Hematopoietic multipotent progenitor cell treated with erythropoietin and hydrocortisone succinate and interleukin-3 and kit ligand, for 8 days (in vitro differentiated cells): ENCODE measurements around the gene ISG15.
"Not testable (repeated sequence)": the region's sequence is repeated elsewhere in the genome, so short reads cannot be mapped to it uniquely, and the experiment has no call there.

Source experiments
- DNase-seq: peaks from one replicate; pipeline ENCODE4 v3.0.0-alpha.2; 2015

Gene ISG15

DNA sequence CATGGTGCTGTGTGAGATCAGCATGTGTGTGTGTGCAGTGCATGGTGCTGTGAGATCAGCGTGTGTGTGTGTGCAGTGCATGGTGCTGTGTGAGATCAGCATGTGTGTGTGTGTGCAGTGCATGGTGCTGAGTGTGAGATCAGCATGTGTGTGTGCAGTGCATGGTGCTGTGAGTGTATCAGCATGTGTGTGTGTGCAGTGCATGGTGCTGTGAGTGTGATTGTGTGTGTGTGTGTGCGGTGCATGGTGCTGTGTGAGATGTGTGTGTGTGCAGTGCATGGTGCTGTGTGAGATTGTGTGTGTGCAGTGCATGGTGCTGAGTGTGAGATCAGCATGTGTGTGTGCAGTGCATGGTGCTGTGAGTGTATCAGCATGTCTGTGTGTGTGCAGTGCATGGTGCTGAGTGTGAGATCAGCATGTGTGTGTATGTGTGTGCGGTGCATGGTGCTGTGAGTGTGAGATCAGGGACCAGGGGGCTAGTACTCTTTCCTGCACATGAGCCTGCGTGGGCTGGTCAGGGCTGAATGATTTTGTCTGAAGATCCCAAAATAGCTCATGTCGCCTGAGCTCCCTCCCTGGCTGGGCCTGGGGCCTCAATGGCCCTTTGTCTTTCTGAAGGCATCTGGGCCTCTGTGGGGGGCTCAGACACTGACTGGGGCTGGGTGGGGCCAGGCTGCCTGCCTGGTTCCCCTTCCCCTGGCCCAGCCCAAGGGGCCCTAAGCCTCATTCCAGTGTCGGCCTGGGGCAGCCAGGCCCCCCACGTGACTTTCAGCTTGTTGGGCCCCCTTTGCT, 17.8 kb downstream of the ISG15 start:
- not testable (repeated sequence) for DNase-seq

DNA sequence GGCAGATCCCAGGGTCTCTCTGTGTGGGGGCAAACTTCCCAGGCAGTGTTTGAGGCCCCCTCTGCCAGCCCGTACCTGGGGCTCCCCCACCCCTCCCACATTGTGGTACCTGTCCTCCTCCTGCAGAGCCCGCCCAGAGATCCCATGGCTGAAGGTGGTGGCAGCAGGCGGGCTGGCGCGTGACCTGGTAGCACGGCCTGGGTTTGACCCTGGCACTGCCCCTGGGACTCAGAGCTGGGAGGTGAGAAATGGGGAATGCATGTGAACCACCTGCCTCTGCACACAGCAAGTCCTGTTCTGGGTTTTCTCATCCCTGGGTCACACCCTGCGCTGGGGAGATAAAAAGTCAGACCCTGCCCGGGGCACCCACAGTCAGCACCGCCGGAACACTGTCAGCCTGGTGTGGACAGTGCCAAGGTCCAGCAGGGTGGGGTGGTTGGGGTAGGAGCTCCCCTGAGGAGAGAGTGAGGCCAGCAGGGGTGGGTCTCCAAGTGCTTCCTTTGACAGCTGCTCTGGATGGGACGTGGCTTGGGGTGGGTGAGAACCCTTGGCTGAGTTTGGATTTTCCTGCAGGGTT, 18.4 kb downstream of the ISG15 start:
- no peak for DNase-seq

DNA sequence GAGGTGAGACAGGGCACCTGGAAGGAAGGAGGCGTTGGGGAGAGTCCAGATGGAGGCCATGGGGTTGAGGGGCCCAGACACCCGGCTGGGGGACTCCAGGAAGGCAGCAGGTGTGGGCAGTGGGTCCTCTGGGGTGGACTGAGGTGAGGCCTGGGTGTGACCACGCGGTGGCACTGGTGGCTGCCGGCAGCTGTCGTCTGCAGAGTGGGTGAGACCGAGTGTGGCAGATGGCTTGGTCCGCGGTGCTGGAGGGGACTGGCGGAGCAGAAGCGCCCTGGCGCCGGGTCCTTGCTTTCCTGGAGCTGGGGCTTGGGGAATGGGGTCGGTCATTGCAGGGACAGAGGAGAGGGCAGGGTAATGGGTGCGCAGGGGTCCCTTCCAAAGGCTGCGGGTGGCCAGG, 19.1 kb downstream of the ISG15 start:
- peak; percentile 11 for DNase-seq

GRCh38 chr1:1033009-1033587, 19.8 kb downstream of the ISG15 start:
- peak; percentile 72 for DNase-seq

DNA sequence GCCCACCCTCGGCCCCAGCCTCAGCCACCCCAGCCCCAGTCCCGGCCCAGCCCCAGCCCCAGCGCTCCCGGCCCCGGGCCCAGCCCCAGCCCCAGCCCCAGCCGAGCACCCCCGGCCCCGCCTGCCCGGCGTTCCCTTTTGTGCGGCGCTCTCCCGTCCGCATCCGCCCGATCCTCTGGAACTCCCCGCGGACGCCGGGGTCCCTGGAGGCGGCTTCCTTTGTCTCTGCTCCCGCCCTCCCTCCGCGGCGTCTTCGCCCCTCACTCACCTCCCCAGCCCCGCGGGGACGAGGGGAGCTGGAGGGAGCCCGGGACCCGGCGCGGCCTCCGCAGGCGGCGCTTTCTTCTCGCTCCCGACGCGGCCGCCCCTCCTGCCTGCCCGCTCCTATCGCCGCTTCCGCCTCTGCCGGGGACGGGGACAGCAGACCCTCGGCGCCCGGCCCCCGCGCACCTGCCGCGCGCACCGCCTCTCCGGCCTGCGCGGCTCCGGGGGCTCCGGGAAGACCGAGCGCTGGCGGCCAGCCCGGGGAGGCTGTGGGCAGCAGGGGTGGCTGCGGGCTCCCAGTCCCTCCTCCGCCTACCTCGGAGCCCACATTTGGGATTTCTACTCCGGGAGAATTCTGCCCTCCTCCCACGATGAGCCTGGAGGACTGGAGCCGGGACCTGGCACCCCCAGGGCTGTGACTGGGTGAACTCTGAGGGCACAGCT, 20.6 kb downstream of the ISG15 start:
- no peak for DNase-seq

DNA sequence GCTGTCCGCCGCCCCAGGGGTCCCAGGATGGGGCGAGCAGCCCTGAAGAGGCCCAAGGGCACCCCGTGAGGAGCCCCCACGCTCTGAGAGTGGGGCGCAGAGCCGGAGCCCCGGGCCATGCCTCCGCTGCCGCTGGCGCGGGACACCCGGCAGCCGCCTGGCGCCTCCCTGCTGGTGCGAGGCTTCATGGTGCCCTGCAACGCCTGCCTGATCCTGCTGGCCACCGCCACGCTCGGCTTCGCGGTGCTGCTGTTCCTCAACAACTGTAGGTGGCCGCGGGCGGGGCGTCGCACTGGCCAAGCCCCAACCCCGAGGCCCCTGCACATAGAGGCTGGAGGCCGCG, 21.1 kb downstream of the ISG15 start:
- no peak for DNase-seq

- DNase-seq = no peak
Measured at GRCh38 chr1:1035291-1035943, 22.1 kb downstream of the ISG15 start.

- no peak for DNase-seq
Measured at GRCh38 chr1:1037366-1038327, 24.4 kb downstream of the ISG15 start.

GRCh38 chr1:1038694-1039093, 25.4 kb downstream of the ISG15 start:
- no peak for DNase-seq

- DNase-seq = no peak
Measured at GRCh38 chr1:1039145-1039910, 26.0 kb downstream of the ISG15 start.

DNA sequence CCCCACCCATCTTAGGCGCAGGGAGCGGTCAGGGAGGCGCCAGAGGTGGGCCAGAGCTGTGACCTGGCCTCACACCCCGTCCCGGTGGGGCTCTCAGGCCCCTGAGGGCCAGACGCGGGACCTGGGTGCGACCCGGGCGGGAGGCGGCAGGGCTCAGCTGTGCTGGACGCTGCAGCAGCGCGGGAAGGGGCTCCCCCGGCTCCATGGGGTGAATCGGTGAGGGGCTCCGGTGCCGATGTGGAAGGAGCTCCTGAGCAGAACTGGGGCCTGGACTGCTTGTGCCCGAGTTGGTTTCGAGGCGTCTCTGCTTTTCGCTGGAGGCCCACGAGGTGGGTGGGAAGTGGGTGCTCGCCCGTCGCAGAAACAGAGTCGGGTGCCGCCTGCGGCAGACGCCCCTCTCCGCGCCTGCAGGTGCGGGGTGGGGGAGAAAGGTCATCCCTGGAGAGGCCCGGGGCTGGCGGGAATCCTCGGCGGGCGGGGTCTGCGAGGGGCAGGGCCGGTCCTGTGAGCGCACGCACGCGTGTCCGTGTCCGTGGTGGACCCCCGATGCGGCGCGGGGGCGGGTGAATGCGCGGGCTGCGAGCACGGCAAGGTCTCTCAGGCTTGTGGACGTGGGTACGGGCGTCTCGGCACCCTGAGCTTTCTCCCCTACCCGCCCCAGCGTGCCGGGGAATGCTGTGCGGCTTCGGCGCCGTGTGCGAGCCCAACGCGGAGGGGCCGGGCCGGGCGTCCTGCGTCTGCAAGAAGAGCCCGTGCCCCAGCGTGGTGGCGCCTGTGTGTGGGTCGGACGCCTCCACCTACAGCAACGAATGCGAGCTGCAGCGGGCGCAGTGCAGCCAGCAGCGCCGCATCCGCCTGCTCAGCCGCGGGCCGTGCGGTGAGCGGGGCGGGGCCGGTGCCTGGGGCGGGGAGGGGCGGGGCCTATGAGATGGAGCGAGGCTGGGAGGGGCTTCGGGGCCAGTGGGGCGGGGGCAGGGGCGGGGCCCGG, 27.0 kb downstream of the ISG15 start:
- DNase-seq = peak; percentile 60

DNA sequence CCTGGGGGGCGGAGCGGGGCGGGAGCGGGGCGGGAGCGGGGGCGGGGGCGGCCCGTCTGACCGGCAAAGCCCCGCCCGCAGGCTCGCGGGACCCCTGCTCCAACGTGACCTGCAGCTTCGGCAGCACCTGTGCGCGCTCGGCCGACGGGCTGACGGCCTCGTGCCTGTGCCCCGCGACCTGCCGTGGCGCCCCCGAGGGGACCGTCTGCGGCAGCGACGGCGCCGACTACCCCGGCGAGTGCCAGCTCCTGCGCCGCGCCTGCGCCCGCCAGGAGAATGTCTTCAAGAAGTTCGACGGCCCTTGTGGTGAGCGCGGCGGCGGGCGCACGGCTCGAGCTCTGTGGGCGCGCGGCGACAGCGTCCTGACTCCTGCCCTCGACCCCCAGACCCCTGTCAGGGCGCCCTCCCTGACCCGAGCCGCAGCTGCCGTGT, 27.8 kb downstream of the ISG15 start:
- no peak for DNase-seq

- DNase-seq = no peak
Measured at GRCh38 chr1:1041873-1042272, 28.6 kb downstream of the ISG15 start.

GRCh38 chr1:1042835-1043234, 29.5 kb downstream of the ISG15 start:
- no peak for DNase-seq

DNA sequence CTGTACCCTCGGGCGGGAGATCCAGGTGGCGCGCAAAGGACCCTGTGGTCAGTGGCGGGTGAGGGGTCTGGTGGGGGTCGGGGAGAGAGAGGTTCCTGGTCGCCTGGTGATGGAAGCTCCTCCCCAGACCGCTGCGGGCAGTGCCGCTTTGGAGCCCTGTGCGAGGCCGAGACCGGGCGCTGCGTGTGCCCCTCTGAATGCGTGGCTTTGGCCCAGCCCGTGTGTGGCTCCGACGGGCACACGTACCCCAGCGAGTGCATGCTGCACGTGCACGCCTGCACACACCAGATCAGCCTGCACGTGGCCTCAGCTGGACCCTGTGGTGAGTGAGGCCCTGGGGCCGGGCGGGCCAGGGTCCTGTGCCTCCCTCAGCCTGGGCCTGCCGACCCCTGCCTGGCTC, 30.1 kb downstream of the ISG15 start:
- DNase-seq = no peak

- DNase-seq = no peak
Measured at GRCh38 chr1:1043921-1044320, 30.6 kb downstream of the ISG15 start.

DNA sequence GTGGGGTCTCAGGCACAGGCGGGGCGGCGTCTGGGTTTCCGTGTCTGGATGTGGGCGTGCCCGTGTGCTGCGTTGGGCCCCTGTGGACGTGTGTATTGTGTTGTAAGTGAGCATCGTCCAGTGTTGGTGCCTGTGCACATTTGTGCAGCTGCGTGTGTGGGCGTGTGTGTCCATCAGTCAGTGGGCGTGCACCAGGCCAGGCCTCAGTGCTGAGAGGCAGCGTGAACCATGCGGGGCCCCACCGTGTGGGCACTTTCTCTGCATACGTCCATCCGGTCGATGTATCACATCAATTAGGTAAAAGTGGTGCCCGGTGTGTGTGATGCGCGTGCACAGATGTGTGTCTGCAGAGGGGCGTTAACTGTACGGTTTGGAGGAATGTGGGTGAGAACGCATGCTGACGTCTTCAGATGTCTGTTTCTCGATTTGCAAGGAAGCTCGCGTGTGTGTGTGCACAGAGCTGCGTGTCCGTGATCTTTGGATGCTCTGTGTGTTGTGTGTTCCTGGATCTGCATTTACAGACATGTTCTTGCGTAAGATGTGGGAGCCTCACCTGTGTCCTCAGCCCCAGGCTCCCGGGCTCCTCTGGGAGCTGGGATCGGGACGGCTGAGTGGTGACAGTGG, 31.3 kb downstream of the ISG15 start:
- DNase-seq = no peak

GRCh38 chr1:1045129-1045528, 31.8 kb downstream of the ISG15 start:
- DNase-seq = no peak

- DNase-seq = no peak
Measured at GRCh38 chr1:1046243-1046642, 32.9 kb downstream of the ISG15 start.

DNA sequence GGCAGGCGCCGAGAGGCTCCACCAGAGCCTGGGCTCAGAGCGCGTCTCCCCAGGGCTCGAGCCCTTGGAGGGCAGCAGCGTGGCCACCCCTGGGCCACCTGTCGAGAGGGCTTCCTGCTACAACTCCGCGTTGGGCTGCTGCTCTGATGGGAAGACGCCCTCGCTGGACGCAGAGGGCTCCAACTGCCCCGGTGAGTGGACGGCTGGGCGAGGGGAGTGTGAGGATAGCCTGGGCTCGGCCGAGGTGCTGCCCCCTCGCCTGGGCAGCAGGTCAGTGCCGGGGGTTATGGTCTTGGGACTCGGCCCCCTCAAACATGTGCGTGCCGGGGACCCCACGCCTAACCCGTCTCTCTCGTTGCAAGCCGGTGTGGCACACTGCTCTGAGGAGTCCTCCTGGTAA, 33.5 kb downstream of the ISG15 start:
- DNase-seq = no peak
